ENCODE results near the gene DEGS1. TPM values are rescaled to one million over a fixed set of nuclear protein-coding genes. Genes with fewer than 3 reads are reported as not detected.

The DEGS1 gene
- total and polyA plus RNA-seq, 2 of the 4 experiments (the other 2 are of a cell fraction), result 54.8 to 109 TPM

GRCh38 chr1:224180783-224181452 lies 2.1 kb upstream of the DEGS1 start:
- H3K79me1 ChIP-seq (ENCODE audit: low read depth in 1 of 2, low read length in 2 of 2), result peaks cover 0 to 23% of the 10 kb centered on the region in 2 experiments; a peak in 2 of 4 replicates
- no peak overlapping the region for H4K8ac ChIP-seq (ENCODE audit: low read depth in 2 of 2, low read length in 2 of 2)
- no TSS peak for BruUV-seq (replicated peaks)
- H2AK5ac ChIP-seq (ENCODE audit: low read depth, low read length), result peak overlapping the region; percentile 33; the same call in 1 of the 2 replicates
- H2BK5ac ChIP-seq (ENCODE audit: low read depth, low read length, poor library complexity, severe bottlenecking), result no peak overlapping the region
- TF ChIP-seq RCOR1 (IDR thresholded peaks at IDR 0.05; ENCODE audit: insufficient replicate concordance, low read length), result no peak
- no peak for TF ChIP-seq ELK1 (IDR thresholded peaks at IDR 0.05; ENCODE audit: borderline replicate concordance, low read depth, low read length)
- no peak for TF ChIP-seq MXI1 (IDR thresholded peaks at IDR 0.05; ENCODE audit: borderline replicate concordance, low read depth, low read length)
- TF ChIP-seq USF2 (IDR thresholded peaks at IDR 0.05; ENCODE audit: low read depth, low read length), result no peak
- no peak for TF ChIP-seq CHD1 (IDR thresholded peaks at IDR 0.05; ENCODE audit: low read depth, low read length)
- no peak for TF ChIP-seq MAFK (IDR thresholded peaks at IDR 0.05; ENCODE audit: low read depth, low read length)
- no peak for TF ChIP-seq RFX5 (IDR thresholded peaks at IDR 0.05; ENCODE audit: low read depth, low read length)
- TF ChIP-seq MAZ (IDR thresholded peaks at IDR 0.05; ENCODE audit: borderline replicate concordance, low read depth, low read length), result no peak
- H2AFZ ChIP-seq (replicated peaks; ENCODE audit: low read length, poor library complexity), result no peak overlapping the region
- no peaks in the 10 kb centered on the region for H3K36me3 ChIP-seq (ENCODE audit: control insufficient read depth, insufficient read depth, low read length)
- whole genome bisulfite sequencing, 2 experiments (ENCODE audit: extremely low coverage in 2 of 2, insufficient read length in 1 of 2), result 98% methylated on average over 5 of the region's 11 CpGs; no CpG with 5 or more reads in 1 of the 2 experiments
- no peak overlapping the region for H3K4ac ChIP-seq (ENCODE audit: low read depth, low read length)
- ATAC-seq (ENCODE audit: low read depth), result no peak
- no peak for DNase-seq
- no peak overlapping the region for H3K27ac ChIP-seq (ENCODE audit: insufficient read depth, low read length)
- H3K23ac ChIP-seq (ENCODE audit: low read depth, low read length), result no peak overlapping the region
- H3K14ac ChIP-seq (replicated peaks; ENCODE audit: low read depth, low read length), result no peak overlapping the region
- CTCF ChIA-PET, result interaction anchor here (0.6 kb wide), 1 partner anchor 1024 kb away, joined by 3 read pairs; no protein-coding TSS in a partner anchor
- POLR2A ChIA-PET (ENCODE audit: unreplicated experiment), result no interaction called here
- no peaks in the 10 kb centered on the region for H3K27me3 ChIP-seq (ENCODE audit: control insufficient read depth, insufficient read depth, low read length)
- no peak overlapping the region for H2BK120ac ChIP-seq (ENCODE audit: low read depth, low read length)
- H3K9ac ChIP-seq (ENCODE audit: low read depth, low read length), result no peak overlapping the region
- no peak overlapping the region for H2BK20ac ChIP-seq (ENCODE audit: low read depth, low read length)
- intact Hi-C loops (cut with micrococcal nuclease) (no loop called here), dilution Hi-C loops (cut with HindIII; ENCODE audit: low sequenced_read_pairs, unreplicated experiment) (no loop called here), in situ Hi-C loops (cut with MboI; ENCODE audit: low sequenced_read_pairs) (no loop called here)
- no peak overlapping the region for H3K4me2 ChIP-seq (ENCODE audit: low read depth, low read length)
- H4K5ac ChIP-seq (ENCODE audit: low read depth, low read length), result no peak overlapping the region
- H3K4me1 ChIP-seq (ENCODE audit: control insufficient read depth, insufficient read depth, low read length), result 0 out of 2 replicates have a peak, but pooled peaks cover 4% of the 10 kb centered on the region
- H2AK9ac ChIP-seq (replicated peaks; ENCODE audit: low read depth, low read length, poor library complexity), result no peak overlapping the region
- no peak overlapping the region for H3K4me3 ChIP-seq (ENCODE audit: insufficient read depth, low read depth, low read length)
- peaks cover 2% of the 10 kb centered on the region; the same call in 1 of the 2 replicates for H3K9me1 ChIP-seq (ENCODE audit: insufficient read depth, low read length)
- H3K56ac ChIP-seq (ENCODE audit: extremely low read depth, insufficient read depth, low read length), result no peak overlapping the region
- H3K18ac ChIP-seq (ENCODE audit: low read depth, low read length), result no peak overlapping the region
- H2BK15ac ChIP-seq (ENCODE audit: low read depth, low read length), result no peak overlapping the region
- H4K91ac ChIP-seq (ENCODE audit: insufficient read depth, low read depth, low read length), result no peak overlapping the region
- H4K20me1 ChIP-seq (ENCODE audit: insufficient read depth, low read length), result peaks cover 18% of the 10 kb centered on the region
- no peaks in the 10 kb centered on the region for H3K9me3 ChIP-seq (ENCODE audit: control insufficient read depth, insufficient read depth, low read length)

Data from IMR-90 (cell line).